HG03097 (cell line): ENCODE data around the gene SFSWAP.

Experiments
- ATAC-seq: cut with Tn5 transposase; IDR thresholded peaks from one replicate; pipeline ENCODE4 v1.9.1; 2021; ENCODE audit not compliant: unreplicated experiment, low FRiP score

The SFSWAP gene

GRCh38 chr12:131848753-131849152, 137.9 kb downstream of the SFSWAP start:
- no peak for ATAC-seq
